ENCODE data around the gene NFU1. TPM values are rescaled to one million over a fixed set of nuclear protein-coding genes. Genes with fewer than 3 reads are reported as not detected.

NFU1 gene
- total and polyA plus RNA-seq, 9 of the 15 experiments (the other 6 are each of a cell fraction or from before 2014, with no cell fraction given): 33.3 to 61.8 (median 53.7) TPM

- Histone ChIP-seq H3K9ac (ENCODE audit: insufficient read depth in 1 of 2, low read depth in 2 of 2, low read length in 2 of 2) (no peak overlapping the region), H3K36me3 (ENCODE audit: control insufficient read depth, insufficient read depth, low read length) (peaks cover 70% of the 10 kb centered on the region), H3K4me1 (replicated peaks in 1 of 2; ENCODE audit: control insufficient read depth in 2 of 2, insufficient read depth in 2 of 2, low read length in 2 of 2) (no peaks in the 10 kb centered on the region), H2AFZ (ENCODE audit: low read depth, low read length) (no peak overlapping the region), H3K79me2 (ENCODE audit: control insufficient read depth, insufficient read depth, low read length) (peaks cover 4% of the 10 kb centered on the region; the same call in 1 of the 3 replicates), H3K27ac (ENCODE audit: extremely low read depth, low read depth, low read length) (no peak overlapping the region), H3K9me1 (ENCODE audit: control insufficient read depth, insufficient read depth, low read length) (no peaks in the 10 kb centered on the region), H3K27me3 (ENCODE audit: control insufficient read depth in 2 of 2, insufficient read depth in 2 of 2, low read length in 2 of 2) (no peaks in the 10 kb centered on the region), H3K4me2 (ENCODE audit: insufficient read depth, low read length) (no peak overlapping the region), H4K20me1 (replicated peaks; ENCODE audit: control insufficient read depth, insufficient read depth, low read length) (peaks cover 6% of the 10 kb centered on the region; the same call in 1 of the 2 replicates), H3K9me3 (replicated peaks; ENCODE audit: control insufficient read depth, insufficient read depth, low read depth, low read length) (no peaks in the 10 kb centered on the region), H3K4me3 (no peak overlapping the region)
- TF ChIP-seq ZNF316 (IDR thresholded peaks at IDR 0.05): peak; percentile 61
- TF ChIP-seq ZZZ3 (IDR thresholded peaks at IDR 0.05): peak; percentile 59; the same call in 1 of the 2 replicates
- no peak for TF ChIP-seq NFE2 (IDR thresholded peaks at IDR 0.05; ENCODE audit: low read depth)
- TF ChIP-seq TEAD1 (CRISPR knock-in tag; IDR thresholded peaks at IDR 0.05): no peak
- TF ChIP-seq ZBTB12 (CRISPR knock-in tag; IDR thresholded peaks at IDR 0.05): no peak
- TF ChIP-seq ELF4 (CRISPR knock-in tag; IDR thresholded peaks at IDR 0.05): no peak
- no peak for TF ChIP-seq SNRNP70 (optimal IDR thresholded peaks at IDR 0.05; ENCODE audit: low read depth, low read length)
- TF ChIP-seq MECOM (CRISPR knock-in tag; IDR thresholded peaks at IDR 0.05): no peak
- peak; percentile 41; the same call in 1 of the 2 replicates for TF ChIP-seq C11orf30 (IDR thresholded peaks at IDR 0.05; ENCODE audit: low read depth)
- no peak for TF ChIP-seq ARID3A (IDR thresholded peaks at IDR 0.05; ENCODE audit: borderline replicate concordance, low read depth, low read length)
- TF ChIP-seq ATF6 (CRISPR knock-in tag; IDR thresholded peaks at IDR 0.05): no peak
- FAIRE-seq: no peak
- no peak for DNase-seq (ENCODE audit: extremely low read depth in 1 of 4, low spot score in 3 of 4)
- 91% methylated on average over 6 of the region's 7 CpGs for WGBS (ENCODE audit: insufficient coverage, low coverage, missing lambda C conversion rate)
- ATAC-seq: no peak
- CTCF ChIA-PET (ENCODE audit: low intra/inter-chr PET ratio): no interaction called here
- no TSS peak for BruUV-seq (replicated peaks)
- in situ Hi-C loops (cut with MboI) (no loop called here), intact Hi-C loops (cut with micrococcal nuclease) (no loop called here)
- POLR2A ChIA-PET: interaction anchor here (0.7 kb wide), 1 partner anchor 17 kb away, joined by 3 read pairs; no protein-coding TSS in a partner anchor
Measured at GRCh38 chr2:69368588-69368987, 68.6 kb downstream of the NFU1 start.

Measured in K562 (cell line).